HG03469 (cell line): ENCODE results near the gene KIAA1328.

ENCODE experiments used
- ATAC-seq: cut with Tn5 transposase; IDR thresholded peaks from one replicate; pipeline ENCODE4 v1.9.1; 2021; ENCODE audit warnings: mild to moderate bottlenecking, moderate library complexity, moderate number of reproducible peaks; ENCODE audit not compliant: unreplicated experiment

The KIAA1328 gene

DNA sequence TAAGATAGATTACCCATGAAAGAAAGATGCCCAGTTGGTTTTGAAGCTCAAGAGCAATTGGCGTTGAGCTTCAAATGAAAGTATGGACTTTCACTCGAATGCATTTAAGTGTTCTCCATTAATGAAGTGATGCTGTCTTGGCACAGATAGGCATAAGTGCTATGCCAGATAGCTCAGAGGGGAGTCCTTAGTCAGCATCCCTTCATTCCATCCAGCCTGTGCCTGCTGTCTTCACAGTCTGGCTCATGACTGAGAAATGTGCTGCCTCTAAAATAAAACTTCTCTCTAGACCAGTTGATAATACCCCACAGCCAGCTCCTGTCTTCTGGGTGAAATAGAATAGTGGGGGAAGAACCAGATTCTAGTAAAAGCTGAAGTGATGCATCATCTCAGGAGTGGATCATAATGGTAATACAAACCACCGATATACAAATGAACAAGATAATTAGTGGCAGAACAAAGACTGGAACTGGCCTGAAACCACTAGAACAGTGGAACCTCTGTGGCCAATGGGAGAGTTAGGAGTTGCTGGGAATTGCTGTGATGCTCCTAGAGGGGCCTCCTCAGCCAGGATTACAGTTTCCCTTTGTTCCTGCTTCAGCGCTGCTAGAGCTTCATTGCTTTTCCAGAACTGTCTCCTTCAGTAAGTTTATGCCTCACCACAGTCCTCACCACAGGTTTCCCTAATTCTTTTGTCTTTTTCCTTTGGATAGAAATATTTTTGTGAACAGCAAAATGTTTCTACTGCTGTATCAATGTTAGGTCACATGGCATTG, 359.3 kb downstream of the KIAA1328 start:
- ATAC-seq: no peak

DNA sequence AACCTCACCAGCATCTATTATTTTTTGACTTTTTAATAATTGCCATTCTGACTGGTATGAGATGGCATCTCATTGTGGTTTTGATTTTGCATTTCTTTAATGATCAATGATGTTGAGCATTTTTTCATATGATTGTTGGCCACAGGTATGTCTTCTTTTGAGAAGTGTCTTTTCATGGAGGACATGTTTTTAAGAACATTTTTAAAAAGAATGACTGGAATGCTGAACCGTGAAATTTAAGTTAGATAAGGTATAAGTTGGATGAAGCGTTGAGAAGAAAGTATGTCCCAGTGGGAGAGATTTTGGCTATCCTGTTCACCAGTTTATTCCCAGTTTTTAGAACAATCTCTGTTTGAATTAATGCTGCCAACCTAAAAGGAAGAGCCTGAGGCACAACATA, 370.8 kb downstream of the KIAA1328 start:
- ATAC-seq: no peak

DNA sequence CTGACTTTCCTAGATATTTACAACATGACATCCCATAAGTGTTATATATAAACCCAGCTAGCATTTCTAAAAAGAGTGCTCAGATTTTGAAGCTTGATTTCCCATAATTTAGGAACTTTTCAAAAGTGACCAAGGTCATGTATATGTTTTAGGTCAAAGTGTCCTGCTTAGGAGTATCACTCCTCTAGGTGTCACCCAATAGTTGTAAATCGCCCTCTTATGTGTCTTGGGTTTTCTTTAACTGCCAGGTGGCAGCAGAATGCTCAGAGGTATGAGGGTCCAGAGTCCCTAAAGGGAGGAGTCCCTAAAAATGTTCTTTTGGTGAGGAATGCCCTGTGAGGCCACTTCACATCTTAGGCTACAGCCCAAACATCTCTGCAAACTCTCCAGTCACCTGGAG, 378.4 kb downstream of the KIAA1328 start:
- ATAC-seq: no peak

DNA sequence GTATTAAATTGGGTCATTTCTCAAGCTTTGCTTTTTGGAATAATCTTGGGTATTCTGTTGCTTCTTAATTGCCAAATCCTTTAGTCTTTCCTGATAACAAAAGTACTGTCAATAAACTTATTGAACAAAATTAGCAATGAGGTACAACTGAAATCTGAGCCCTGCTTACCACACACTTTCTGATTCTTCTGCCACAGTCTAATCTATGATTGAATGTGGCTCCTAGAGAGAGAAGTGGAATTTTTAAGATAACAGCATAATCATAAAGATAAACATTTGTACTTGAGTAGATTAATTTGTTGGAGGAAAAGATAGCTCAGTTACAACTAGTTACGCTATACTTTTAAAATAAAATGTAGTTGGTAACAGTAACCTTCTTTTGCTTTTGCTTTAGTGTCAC, 381.9 kb downstream of the KIAA1328 start:
- no peak for ATAC-seq

DNA sequence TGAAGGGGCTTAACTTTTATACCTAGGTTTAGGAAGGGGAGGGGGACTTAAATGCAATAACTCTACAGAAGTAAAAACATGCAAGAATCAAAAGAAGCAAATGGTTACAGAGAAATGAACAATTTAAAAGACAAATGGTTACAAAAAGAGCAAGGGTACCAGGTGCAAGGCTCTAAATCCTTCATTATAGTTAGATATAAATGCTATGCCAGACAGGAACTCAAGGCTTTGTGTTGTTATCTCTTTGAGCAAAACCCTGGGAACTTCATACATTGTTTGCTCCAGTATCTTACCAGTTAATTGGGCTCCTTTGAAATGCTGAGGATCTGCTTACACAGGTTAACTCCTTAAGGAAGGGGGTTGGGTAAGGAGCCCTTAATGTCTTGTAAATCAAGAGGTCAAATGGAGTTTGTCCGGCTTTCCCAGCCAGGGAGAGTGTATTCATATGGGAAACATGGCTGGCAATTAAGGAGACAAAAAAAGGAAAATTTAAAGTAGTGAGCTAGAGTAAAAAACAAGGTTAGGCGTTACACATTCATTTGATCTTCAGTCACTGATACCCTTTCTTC, 389.2 kb downstream of the KIAA1328 start:
- no peak for ATAC-seq

DNA sequence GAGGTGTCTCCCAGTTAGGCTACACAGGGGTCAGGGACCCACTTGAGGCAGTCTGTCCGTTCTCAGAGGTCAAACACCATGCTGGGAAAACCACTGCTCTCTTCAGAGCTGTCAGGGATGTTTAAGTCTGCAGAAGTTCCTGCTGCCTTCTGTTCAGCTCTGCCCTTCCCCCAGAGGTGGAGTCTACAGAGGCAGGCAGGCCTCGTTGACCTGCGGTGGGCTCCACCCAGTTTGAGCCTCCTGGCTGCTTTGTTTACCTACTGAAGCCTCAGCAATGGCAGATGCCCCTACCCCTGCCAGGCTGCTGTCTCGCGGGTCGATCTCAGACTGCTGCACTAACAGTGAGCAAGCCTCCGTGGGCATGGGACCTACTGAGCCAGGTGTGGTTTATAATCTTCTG, 390.3 kb downstream of the KIAA1328 start:
- no peak for ATAC-seq

- ATAC-seq: no peak
These were observed 393.5 kb downstream of the KIAA1328 start for GRCh38 chr18:37222354-37222998.

DNA sequence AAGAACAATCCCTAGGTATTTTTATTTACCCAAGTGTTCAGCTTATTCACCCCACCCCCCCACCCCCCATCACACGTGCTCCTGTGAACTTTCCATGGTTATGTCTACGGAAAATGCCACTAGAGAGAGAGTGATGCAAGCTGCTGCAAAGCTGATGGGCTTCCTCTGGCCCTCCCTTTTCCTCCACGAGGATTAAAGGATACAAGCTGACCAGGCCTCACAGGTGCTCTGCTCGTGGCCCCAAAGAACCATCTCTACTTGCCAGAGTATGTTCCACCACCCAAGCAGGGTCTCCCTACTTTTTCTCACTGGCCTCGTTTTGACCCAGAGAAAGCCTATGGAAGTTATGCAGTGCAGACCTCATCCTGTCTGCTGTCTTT, 394.1 kb downstream of the KIAA1328 start:
- ATAC-seq: no peak

- ATAC-seq: no peak
These were observed 396.4 kb downstream of the KIAA1328 start for GRCh38 chr18:37225279-37225678.

DNA sequence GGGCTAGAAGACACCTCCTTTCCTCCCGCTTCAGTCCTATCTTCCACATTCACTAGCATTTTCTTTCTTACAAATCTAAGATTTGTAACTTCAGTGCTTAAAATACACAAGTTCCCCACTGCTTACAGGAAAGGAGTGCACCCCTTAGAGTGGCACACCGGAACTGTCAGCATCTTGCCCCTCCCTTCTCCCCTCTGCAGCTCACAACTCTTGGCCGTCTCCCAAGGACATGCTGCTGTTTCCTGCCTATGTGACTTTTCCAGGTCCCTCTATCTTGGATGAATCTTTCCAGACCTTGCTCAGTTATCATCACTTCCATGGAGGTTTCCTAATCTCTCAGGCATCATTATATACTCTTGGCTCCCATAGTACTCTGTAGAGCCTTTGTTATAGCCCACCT, 401.8 kb downstream of the KIAA1328 start:
- ATAC-seq: no peak

DNA sequence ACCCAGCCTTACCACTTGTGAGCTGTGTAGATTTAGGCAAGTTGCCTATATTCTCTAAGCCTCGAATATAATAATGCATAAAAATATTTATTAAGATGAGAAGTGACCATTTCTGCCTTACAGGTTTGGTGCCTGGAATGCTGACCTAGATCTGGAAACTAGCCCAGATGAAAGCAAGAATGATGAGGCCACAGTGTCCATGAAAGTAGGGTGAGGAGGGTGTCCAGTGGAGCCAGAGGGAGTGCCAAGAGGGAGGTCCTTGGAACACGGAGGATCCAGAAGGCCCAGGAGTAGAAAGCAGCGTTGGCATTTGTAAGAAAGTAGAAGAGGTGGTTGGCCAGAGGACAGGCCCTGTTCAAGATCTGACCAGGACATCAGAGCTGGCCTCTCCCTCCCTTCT, 402.3 kb downstream of the KIAA1328 start:
- no peak for ATAC-seq

DNA sequence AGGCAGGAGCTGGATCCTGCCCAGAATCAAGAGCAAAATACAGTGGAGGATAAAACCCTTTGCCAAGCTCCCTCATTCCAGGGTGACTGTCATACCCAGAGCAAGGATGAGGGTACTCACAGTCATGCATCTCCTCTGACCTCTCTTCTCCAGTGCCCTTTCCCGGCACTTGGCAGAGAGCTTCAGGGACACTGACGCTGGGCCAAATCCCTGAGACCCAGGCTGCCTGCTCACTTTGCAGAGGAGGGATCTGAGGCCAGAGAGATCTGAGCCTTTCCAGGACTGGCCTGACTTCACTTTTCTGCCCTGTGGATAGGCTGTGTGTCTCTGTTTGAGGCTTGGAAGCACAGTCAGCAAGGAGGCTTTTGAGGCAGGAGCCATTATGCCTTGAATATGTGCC, 406.7 kb downstream of the KIAA1328 start:
- no peak for ATAC-seq

DNA sequence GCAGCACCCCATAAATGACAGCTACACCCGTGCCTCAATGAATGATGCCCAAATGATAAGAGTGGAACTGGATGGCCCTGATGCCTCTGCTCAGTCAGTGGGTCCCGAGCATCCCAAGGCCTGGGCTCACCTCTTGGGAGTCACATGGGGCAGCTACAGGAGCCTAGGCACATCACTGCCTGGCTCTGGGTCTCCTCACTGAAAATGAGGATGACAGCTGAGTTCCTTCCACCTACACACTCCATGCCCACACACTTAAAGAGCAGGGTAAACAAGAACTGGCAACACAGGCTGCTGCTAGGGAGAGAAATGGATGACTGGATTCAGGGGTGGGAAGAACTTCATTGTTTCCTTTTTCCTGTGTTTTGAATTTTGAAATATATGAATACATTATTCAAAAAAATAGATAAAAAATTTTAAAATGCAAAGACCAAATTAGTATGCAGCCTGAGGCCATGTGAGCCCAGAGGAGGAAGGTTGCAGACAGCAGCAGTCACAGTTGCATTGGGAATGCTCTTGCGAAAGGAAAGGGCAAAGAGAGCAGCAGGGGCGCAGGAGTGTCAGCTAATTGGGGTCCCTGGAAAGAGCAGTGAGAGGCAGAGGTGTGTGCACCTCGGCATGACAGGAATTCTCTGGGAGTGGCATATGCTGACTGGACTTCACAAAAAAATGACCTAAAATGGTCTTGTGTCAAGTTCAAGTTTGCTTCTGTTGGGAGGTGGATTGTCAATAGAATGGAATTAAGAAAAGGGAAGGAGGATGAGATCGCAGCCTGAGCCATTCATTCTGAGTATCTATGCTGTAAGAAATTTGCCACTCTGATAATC, 409.6 kb downstream of the KIAA1328 start:
- no peak for ATAC-seq

DNA sequence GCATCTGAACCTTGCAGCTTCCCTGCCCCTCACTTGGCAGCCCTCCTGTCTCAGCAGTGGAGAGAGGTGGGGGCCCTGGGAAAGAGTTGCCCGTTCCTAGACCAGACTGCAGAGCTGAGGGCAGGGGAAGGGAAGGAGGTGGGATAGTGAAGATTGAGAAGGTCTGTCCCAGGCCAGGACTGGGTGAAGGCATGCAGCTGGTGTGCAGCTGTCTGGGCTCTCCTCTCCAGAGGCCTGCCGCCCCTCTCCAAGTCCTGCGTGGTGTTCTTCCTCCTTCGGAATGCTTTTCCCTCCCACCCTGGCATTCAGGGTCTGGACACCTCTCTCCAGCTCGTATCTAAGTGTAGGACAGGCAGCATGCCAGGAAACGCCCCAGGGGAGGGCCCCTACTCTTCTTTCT, 413.2 kb downstream of the KIAA1328 start:
- no peak for ATAC-seq

- ATAC-seq: no peak
These were observed 414.1 kb downstream of the KIAA1328 start for GRCh38 chr18:37242826-37243560.

- ATAC-seq: no peak
These were observed 414.8 kb downstream of the KIAA1328 start for GRCh38 chr18:37243741-37244140.

DNA sequence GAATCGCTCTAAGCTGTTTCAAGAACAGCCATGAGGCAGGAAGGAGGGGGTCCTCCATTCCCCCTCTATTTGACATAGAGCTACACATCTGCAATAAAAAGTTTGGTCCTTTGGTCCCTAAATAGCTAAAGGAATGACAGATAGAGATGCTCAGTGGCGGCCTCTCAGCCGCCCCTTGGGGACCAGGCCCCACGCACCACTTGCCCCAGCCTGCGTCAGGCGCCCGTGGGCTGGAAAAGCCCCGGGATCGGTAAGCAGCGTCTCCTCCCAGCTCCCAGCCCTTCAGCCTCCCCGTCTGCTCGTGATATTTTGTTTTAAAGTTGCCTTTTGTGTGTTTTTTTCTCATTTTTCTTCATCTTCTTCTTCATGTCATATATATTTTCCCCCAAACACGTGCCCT, 415.7 kb downstream of the KIAA1328 start:
- ATAC-seq: no peak

GRCh38 chr18:37246779-37247340, 417.9 kb downstream of the KIAA1328 start:
- ATAC-seq: no peak

GRCh38 chr18:37247497-37248161, 418.7 kb downstream of the KIAA1328 start:
- no peak for ATAC-seq

DNA sequence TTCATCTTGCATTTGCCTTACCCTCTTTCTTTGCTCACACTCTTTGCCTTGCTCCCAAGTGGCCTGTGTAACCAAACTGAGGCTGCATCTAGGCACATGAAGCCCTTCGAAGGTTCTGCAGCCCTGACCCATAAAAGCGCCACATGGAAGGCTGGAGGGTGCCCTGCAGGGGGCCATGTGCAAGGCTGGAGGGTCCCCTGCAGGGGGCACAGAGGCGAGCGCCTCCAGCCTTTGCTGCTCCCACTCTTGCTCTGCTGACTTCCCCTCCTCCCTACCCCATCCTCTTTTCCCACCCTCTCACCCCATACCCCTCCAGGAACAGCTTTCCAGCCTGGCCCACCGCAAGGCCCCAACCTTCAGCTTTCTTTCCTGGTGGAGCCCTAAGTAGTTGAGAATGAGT, 419.4 kb downstream of the KIAA1328 start:
- ATAC-seq: no peak
